LNCAP (cell line): ENCODE results near the gene NKAIN4.

ENCODE experiments used
- CTCF ChIP-seq: fragments of 450-650 bp; IDR thresholded peaks from 2 replicates; pipeline ENCODE4 v1.5.1; 2017; ENCODE audit warnings: mild to moderate bottlenecking

Gene NKAIN4

GRCh38 chr20:63226042-63226943 lies 28.0 kb downstream of the NKAIN4 start:
- TF ChIP-seq CTCF: no peak

DNA sequence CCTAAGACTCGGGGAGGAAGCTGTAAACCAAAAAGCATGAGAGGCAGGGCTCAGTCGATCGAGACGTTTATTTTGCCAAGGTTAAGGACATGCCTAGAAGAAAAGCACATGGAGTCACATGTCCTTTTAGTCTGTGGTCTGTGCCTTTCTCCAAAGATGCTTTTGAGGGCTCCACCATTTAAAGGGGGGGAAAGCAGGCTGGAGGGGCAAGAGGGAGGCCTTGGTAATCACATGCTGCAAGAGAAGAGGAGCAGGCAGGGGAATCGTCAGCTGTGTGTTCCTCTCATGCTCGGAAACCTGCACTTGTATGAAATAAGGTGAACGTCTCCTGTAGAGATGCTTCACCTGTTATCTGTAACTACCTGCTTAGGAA lies 29.2 kb downstream of the NKAIN4 start:
- TF ChIP-seq CTCF: no peak

GRCh38 chr20:63224412-63225081 lies 29.7 kb downstream of the NKAIN4 start:
- peak; percentile 39 for TF ChIP-seq CTCF

- TF ChIP-seq CTCF: no peak
Observed at GRCh38 chr20:63223826-63224207, 30.4 kb downstream of the NKAIN4 start.

GRCh38 chr20:63223121-63223825 lies 31.0 kb downstream of the NKAIN4 start:
- peak; percentile 95 for TF ChIP-seq CTCF

- no peak for TF ChIP-seq CTCF
Observed at GRCh38 chr20:63222541-63222940, 31.7 kb downstream of the NKAIN4 start.

GRCh38 chr20:63220696-63221399 lies 33.4 kb downstream of the NKAIN4 start:
- TF ChIP-seq CTCF: no peak
